Endothelial cell of umbilical vein (primary cell): Measurements from ENCODE around the gene ITPKA. TPM values are rescaled to one million over a fixed set of nuclear protein-coding genes. Genes with fewer than 3 reads are reported as not detected.

Source experiments
- BruUV-seq: library from RNA; stranded (reverse); fragments of 400-500 nt; replicated peaks from 2 replicates; lab custom pipeline; 2021; lab: Mats Ljungman, UMichigan
- CTCF ChIA-PET: fragments of 300-600, 350-600 bp; sonication (Branson Sonifier 250); formaldehyde crosslinking; loops from one replicate; lab custom pipeline; 2021; ENCODE audit warnings: antibody characterized with exemption, inconsistent platforms; lab: Charles Lee
- POLR2A ChIA-PET: fragments of 300-600, 350-600 bp; sonication (Branson Sonifier 250); formaldehyde crosslinking; loops from one replicate; lab custom pipeline; 2021; ENCODE audit warnings: antibody characterized with exemption, inconsistent platforms; lab: Charles Lee
- DNase-seq: peaks from one replicate; pipeline ENCODE4 v3.0.0-alpha.2; 2011; ENCODE audit warnings: low read depth, low spot score
- FAIRE-seq: peaks from 2 replicates; lab custom pipeline; 2011; peaks lifted over from hg19 to GRCh38; lab: Jason Lieb, UNC
- H2AFZ ChIP-seq: 2 replicates; pipeline ENCODE4 v1.6.0; 2012; ENCODE audit warnings: low read depth, low read length, control low read depth, inconsistent platforms
- H3K27ac ChIP-seq: 2 replicates; pipeline ENCODE4 v1.5.1; 2011; ENCODE audit warnings: low read depth, mild to moderate bottlenecking, control low read depth, low read length, moderate library complexity; ENCODE audit not compliant: insufficient read depth
- H3K27me3 ChIP-seq, 2 experiments: 2 replicates each; pipeline versions ENCODE4 v1.6.0 to v1.6.1; 2011; ENCODE audit warnings: low read length in 2 of 2, mixed read lengths in 1 of 2; ENCODE audit not compliant: control insufficient read depth in 2 of 2, insufficient read depth in 2 of 2
- H3K36me3 ChIP-seq, 2 experiments: 2 replicates in 1 of 2; 3 replicates in 1 of 2; pipeline ENCODE4 v1.5.1; 2011; ENCODE audit warnings: low read length in 2 of 2, mild to moderate bottlenecking in 1 of 2, moderate library complexity in 1 of 2; ENCODE audit not compliant: control insufficient read depth in 2 of 2, insufficient read depth in 2 of 2; ENCODE audit errors: extremely low read depth in 1 of 2
- H3K4me1 ChIP-seq: 3 replicates; pipeline ENCODE4 v1.5.1; 2011; ENCODE audit warnings: mild to moderate bottlenecking, low read length; ENCODE audit not compliant: control insufficient read depth, insufficient read depth; ENCODE audit errors: extremely low read depth
- H3K4me2 ChIP-seq: 2 replicates; pipeline ENCODE4 v1.6.1; 2011; ENCODE audit warnings: low read length, control low read depth, mixed read lengths; ENCODE audit not compliant: insufficient read depth
- H3K4me3 ChIP-seq, 3 experiments: fragments of 200-600 bp in 1 of 3; sonication (generic), shearing (Covaris generic) in 1 of 3; replicated peaks in 1 of 3; 2 replicates each; pipeline ENCODE4 v1.5.1; 2011 to 2016; ENCODE audit warnings: control low read depth in 3 of 3, low read length in 3 of 3, mild to moderate bottlenecking in 2 of 3, inconsistent platforms in 1 of 3, low read depth in 1 of 3, moderate library complexity in 1 of 3; ENCODE audit not compliant: insufficient read depth in 1 of 3
- H3K79me2 ChIP-seq: 2 replicates; pipeline ENCODE4 v1.6.0; 2012; ENCODE audit warnings: low read length, inconsistent platforms; ENCODE audit not compliant: control insufficient read depth, insufficient read depth
- H3K9ac ChIP-seq: replicated peaks from 2 replicates; pipeline ENCODE3; 2011; ENCODE audit warnings: low read length, control low read depth; ENCODE audit not compliant: insufficient read depth; ENCODE audit errors: extremely low read depth
- H3K9me1 ChIP-seq: replicated peaks from 3 replicates; pipeline ENCODE4 v1.6.0; 2011; ENCODE audit warnings: mild to moderate bottlenecking, low read length; ENCODE audit not compliant: control insufficient read depth, insufficient read depth; ENCODE audit errors: extremely low read depth
- H3K9me3 ChIP-seq: replicated peaks from 2 replicates; pipeline ENCODE4 v1.5.1; 2012; ENCODE audit warnings: low read length, inconsistent platforms; ENCODE audit not compliant: control insufficient read depth, insufficient read depth
- H4K20me1 ChIP-seq: replicated peaks from 2 replicates; pipeline ENCODE3; 2011; ENCODE audit warnings: mild to moderate bottlenecking, low read length; ENCODE audit not compliant: control insufficient read depth, insufficient read depth; ENCODE audit errors: extremely low read depth
- EZH2 ChIP-seq: IDR thresholded peaks from 2 replicates; pipeline ENCODE4 v1.6.1; 2012; ENCODE audit warnings: borderline replicate concordance, low read depth, mild to moderate bottlenecking, moderate library complexity, low read length, inconsistent platforms; ENCODE audit not compliant: severe bottlenecking
- FOS ChIP-seq: IDR thresholded peaks from 2 replicates; pipeline ENCODE4 v1.6.1; 2011; ENCODE audit warnings: mild to moderate bottlenecking, low read length, moderate library complexity, borderline replicate concordance; ENCODE audit not compliant: insufficient read depth
- GATA2 ChIP-seq: IDR thresholded peaks from 2 replicates; pipeline ENCODE4 v1.7.0; 2011; ENCODE audit warnings: low read depth, mild to moderate bottlenecking, moderate library complexity, mixed read lengths, low read length; ENCODE audit not compliant: insufficient read length, insufficient read depth
- JUN ChIP-seq: IDR thresholded peaks from 2 replicates; pipeline ENCODE4 v1.6.1; 2011; ENCODE audit warnings: borderline replicate concordance, low read depth; ENCODE audit not compliant: insufficient read length, insufficient read depth
- MYC ChIP-seq: IDR thresholded peaks from one replicate; pipeline ENCODE4 v1.6.1; 2011; ENCODE audit warnings: mild to moderate bottlenecking, low read depth, low read length
- POLR2A ChIP-seq: IDR thresholded peaks from 2 replicates; pipeline ENCODE4 v1.6.1; 2012; ENCODE audit warnings: low read depth, mild to moderate bottlenecking, control low read depth, low read length
- POLR2AphosphoS5 ChIP-seq: IDR thresholded peaks from 2 replicates; pipeline ENCODE4 v1.6.1; 2012; ENCODE audit warnings: low read depth, mild to moderate bottlenecking, control low read depth, low read length, moderate library complexity; ENCODE audit not compliant: insufficient read depth
- dilution Hi-C: fragments of 300-500 bp; cut with MboI; formaldehyde crosslinking; loops from one replicate; pipeline ENCODE4 v1.15.0; 2019; ENCODE audit warnings: low sequenced_read_pairs; ENCODE audit not compliant: extremely low pct_ligation_motif_present
- intact Hi-C: fragments of 100-400 bp; cut with micrococcal nuclease; formaldehyde crosslinking; loops from one replicate; pipeline ENCODE4 v1.10.0; 2022
- polyA plus RNA-seq, 4 experiments: library from polyadenylated mRNA; depleted of rRNA in 3 of 4; stranded (reverse) in 3 of 4; unstranded in 1 of 4; fragments of >200 nt; gene quantifications; 2 replicates each; pipeline versions ENCODE4 v1.2.1 to v1.2.3, GENCODE V29; 2011 to 2012; ENCODE audit warnings: missing spikeins in 1 of 4
- total RNA-seq: library from RNA; stranded (reverse); gene quantifications from 2 replicates; pipeline ENCODE4 v1.2.3, GENCODE V29; 2021
- TF ChIP-seq, protein P1 (sequence below), 2 donors: IDR thresholded peaks; 1 replicate in 1 of 2; 2 replicates in 1 of 2; pipeline ENCODE4 v1.5.1; 2011; ENCODE audit warnings: low read length in 2 of 2, mild to moderate bottlenecking in 2 of 2, moderate library complexity in 2 of 2, control low read depth in 1 of 2, inconsistent platforms in 1 of 2, low read depth in 1 of 2; ENCODE audit not compliant: insufficient read depth in 1 of 2; ENCODE audit errors: extremely low read depth in 1 of 2
- TF ChIP-seq, protein P2 (sequence below): IDR thresholded peaks from 2 replicates; pipeline ENCODE4 v1.6.1; 2011; ENCODE audit not compliant: insufficient read depth, insufficient read length

Gene ITPKA
- total and polyA plus RNA-seq, 2 donors (not counting 3 experiments of a cell fraction or from before 2014, with no cell fraction given): 0.14 to 0.66 TPM

DNA sequence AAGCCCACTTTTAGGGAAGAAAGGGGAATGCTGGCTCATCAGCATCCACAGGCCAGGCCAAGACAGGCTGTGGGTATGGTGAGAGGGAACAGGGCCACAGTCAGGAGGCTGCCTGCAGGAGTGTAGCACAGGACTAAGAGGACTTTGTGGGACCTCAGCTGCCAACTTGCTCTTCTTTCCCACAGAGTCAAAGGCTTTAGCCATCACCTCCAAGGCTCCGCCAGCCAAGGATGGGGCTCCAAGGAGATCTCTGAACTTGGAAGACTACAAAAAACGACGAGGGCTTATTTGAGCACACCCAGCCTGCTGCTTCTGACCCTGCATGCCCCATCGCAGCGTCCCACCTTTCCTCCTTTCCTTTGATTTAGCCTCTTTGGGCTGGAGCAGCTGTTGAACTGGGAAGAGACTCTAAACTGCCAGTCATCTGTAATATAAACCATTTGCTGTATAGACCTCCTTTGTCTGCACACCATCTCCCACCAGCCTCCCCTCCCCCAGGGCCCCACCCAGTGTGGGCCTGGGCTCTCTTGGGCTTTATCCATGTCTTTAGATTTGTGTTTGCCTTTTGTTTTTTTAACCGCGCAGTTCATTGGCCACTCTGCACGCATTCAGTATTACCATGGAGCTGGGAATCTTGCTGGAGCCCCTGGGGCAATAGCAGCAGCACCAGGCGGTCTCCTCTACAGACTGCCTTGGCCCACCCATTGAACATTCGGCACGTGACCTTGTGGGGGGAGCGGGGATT lies 13.1 kb upstream of the ITPKA start:
- no peaks in the 10 kb centered on the region for H3K79me2 ChIP-seq
- no peak overlapping the region for H3K27ac ChIP-seq
- H3K9me1 ChIP-seq: no peaks in the 10 kb centered on the region
- dilution Hi-C loops: no loop called here
- no peak overlapping the region for H3K4me3 ChIP-seq
- no peak overlapping the region for H3K4me2 ChIP-seq
- TF ChIP-seq FOS (no peak), POLR2A (no peak), POLR2AphosphoS5 (no peak), EZH2 (no peak), GATA2 (no peak), JUN (no peak), MYC (no peak)
- TF ChIP-seq, protein P1, sequence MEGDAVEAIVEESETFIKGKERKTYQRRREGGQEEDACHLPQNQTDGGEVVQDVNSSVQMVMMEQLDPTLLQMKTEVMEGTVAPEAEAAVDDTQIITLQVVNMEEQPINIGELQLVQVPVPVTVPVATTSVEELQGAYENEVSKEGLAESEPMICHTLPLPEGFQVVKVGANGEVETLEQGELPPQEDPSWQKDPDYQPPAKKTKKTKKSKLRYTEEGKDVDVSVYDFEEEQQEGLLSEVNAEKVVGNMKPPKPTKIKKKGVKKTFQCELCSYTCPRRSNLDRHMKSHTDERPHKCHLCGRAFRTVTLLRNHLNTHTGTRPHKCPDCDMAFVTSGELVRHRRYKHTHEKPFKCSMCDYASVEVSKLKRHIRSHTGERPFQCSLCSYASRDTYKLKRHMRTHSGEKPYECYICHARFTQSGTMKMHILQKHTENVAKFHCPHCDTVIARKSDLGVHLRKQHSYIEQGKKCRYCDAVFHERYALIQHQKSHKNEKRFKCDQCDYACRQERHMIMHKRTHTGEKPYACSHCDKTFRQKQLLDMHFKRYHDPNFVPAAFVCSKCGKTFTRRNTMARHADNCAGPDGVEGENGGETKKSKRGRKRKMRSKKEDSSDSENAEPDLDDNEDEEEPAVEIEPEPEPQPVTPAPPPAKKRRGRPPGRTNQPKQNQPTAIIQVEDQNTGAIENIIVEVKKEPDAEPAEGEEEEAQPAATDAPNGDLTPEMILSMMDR (IDR thresholded peaks at IDR 0.05; ENCODE audit: extremely low read depth in 1 of 2, insufficient read depth in 1 of 2, low read depth in 1 of 2, low read length in 2 of 2): no peak
- TF ChIP-seq, protein P2, sequence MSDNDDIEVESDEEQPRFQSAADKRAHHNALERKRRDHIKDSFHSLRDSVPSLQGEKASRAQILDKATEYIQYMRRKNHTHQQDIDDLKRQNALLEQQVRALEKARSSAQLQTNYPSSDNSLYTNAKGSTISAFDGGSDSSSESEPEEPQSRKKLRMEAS: no peak
- ChIA-PET POLR2A (no interaction called here), CTCF (interaction anchor here (5.3 kb wide), 1 partner anchor 15 kb away, joined by 37 read pairs; no protein-coding TSS in a partner anchor)
- no peaks in the 10 kb centered on the region for H3K27me3 ChIP-seq
- DNase-seq: no peak
- no TSS peak for BruUV-seq
- H3K9me3 ChIP-seq: no peaks in the 10 kb centered on the region
- H2AFZ ChIP-seq: no peak overlapping the region
- FAIRE-seq: no peak
- peaks cover 18 to 40% of the 10 kb centered on the region in 2 experiments for H3K36me3 ChIP-seq
- H4K20me1 ChIP-seq: no peaks in the 10 kb centered on the region
- no peak overlapping the region for H3K9ac ChIP-seq
- intact Hi-C loops: no loop called here
- no peaks in the 10 kb centered on the region for H3K4me1 ChIP-seq
